Right hindlimb (tissue), 1 donor: ENCODE measurements around the gene BMPR1B.
"Not testable (repeated sequence)": the region's sequence is repeated elsewhere in the genome, so short reads cannot be mapped to it uniquely, and the experiment has no call there.

Experiments used
- DNase-seq: peaks from one replicate; pipeline ENCODE4 v3.0.0-alpha.2; 2018

BMPR1B gene

GRCh38 chr4:94841166-94841863 lies 83.6 kb downstream of the BMPR1B start:
- not testable (repeated sequence) for DNase-seq

- DNase-seq: no peak
Observed at GRCh38 chr4:94841864-94842221, 84.1 kb downstream of the BMPR1B start.

GRCh38 chr4:94843216-94843615 lies 85.5 kb downstream of the BMPR1B start:
- DNase-seq: no peak

- no peak for DNase-seq
Observed at GRCh38 chr4:94848326-94848725, 90.6 kb downstream of the BMPR1B start.

GRCh38 chr4:94849901-94850300 lies 92.1 kb downstream of the BMPR1B start:
- no peak for DNase-seq

GRCh38 chr4:94852616-94853015 lies 94.9 kb downstream of the BMPR1B start:
- no peak for DNase-seq

- no peak for DNase-seq
Observed at GRCh38 chr4:94856030-94856429, 98.3 kb downstream of the BMPR1B start.

GRCh38 chr4:94870146-94870545 lies 112.4 kb downstream of the BMPR1B start:
- no peak for DNase-seq

- DNase-seq: no peak
Observed at GRCh38 chr4:94871644-94872305, 114.0 kb downstream of the BMPR1B start.

- no peak for DNase-seq
Observed at GRCh38 chr4:94877973-94878372, 120.2 kb downstream of the BMPR1B start.

GRCh38 chr4:94880956-94881355 lies 123.2 kb downstream of the BMPR1B start:
- no peak for DNase-seq

GRCh38 chr4:94882756-94883155 lies 125.0 kb downstream of the BMPR1B start:
- no peak for DNase-seq

GRCh38 chr4:94887027-94887426 lies 129.3 kb downstream of the BMPR1B start:
- no peak for DNase-seq

GRCh38 chr4:94889523-94889922 lies 131.8 kb downstream of the BMPR1B start:
- DNase-seq: no peak

- DNase-seq: no peak
Observed at GRCh38 chr4:94889946-94890345, 132.2 kb downstream of the BMPR1B start.

GRCh38 chr4:94890579-94890978 lies 132.8 kb downstream of the BMPR1B start:
- no peak for DNase-seq

GRCh38 chr4:94892051-94892450 lies 134.3 kb downstream of the BMPR1B start:
- no peak for DNase-seq

GRCh38 chr4:94895081-94895480 lies 137.3 kb downstream of the BMPR1B start:
- no peak for DNase-seq

- DNase-seq: no peak
Observed at GRCh38 chr4:94897023-94897422, 139.3 kb downstream of the BMPR1B start.

GRCh38 chr4:94905511-94905910 lies 147.8 kb downstream of the BMPR1B start:
- DNase-seq: no peak

GRCh38 chr4:94909645-94910044 lies 151.9 kb downstream of the BMPR1B start:
- no peak for DNase-seq

- no peak for DNase-seq
Observed at GRCh38 chr4:94911106-94911505, 153.4 kb downstream of the BMPR1B start.

GRCh38 chr4:94912606-94913005 lies 154.9 kb downstream of the BMPR1B start:
- DNase-seq: no peak

- no peak for DNase-seq
Observed at GRCh38 chr4:94913316-94913715, 155.6 kb downstream of the BMPR1B start.

- DNase-seq: no peak
Observed at GRCh38 chr4:94917146-94917545, 159.4 kb downstream of the BMPR1B start.
